ENCODE results near the gene CLEC18B.
"Not testable (repeated sequence)": the region's sequence is repeated elsewhere in the genome, so short reads cannot be mapped to it uniquely, and the experiment has no call there.

The CLEC18B gene

GRCh38 chr16:74420612-74421481, at the start of gene CLEC18B:
TSS of gene CLEC18B (minus strand) at chr16:74421478. CDS start at chr16:74421270, 208 bp downstream.
- DNase-seq (ENCODE audit: low spot score), result not testable (repeated sequence)

- DNase-seq (ENCODE audit: low spot score), result no peak
Measured at GRCh38 chr16:74469946-74470478, 48.7 kb upstream of the CLEC18B start.

- DNase-seq (ENCODE audit: low spot score), result no peak
Measured at GRCh38 chr16:74468807-74469525, 47.7 kb upstream of the CLEC18B start.

GRCh38 chr16:74466872-74467271, 45.6 kb upstream of the CLEC18B start:
- no peak for DNase-seq (ENCODE audit: low spot score)

- DNase-seq (ENCODE audit: low spot score), result no peak
Measured at GRCh38 chr16:74465851-74466685, 44.8 kb upstream of the CLEC18B start.

GRCh38 chr16:74465281-74465680, 44.0 kb upstream of the CLEC18B start:
- DNase-seq (ENCODE audit: low spot score), result no peak

- no peak for DNase-seq (ENCODE audit: low spot score)
Measured at GRCh38 chr16:74463888-74464287, 42.6 kb upstream of the CLEC18B start.

GRCh38 chr16:74462361-74462760, 41.1 kb upstream of the CLEC18B start:
- DNase-seq (ENCODE audit: low spot score), result no peak

GRCh38 chr16:74461826-74462225, 40.5 kb upstream of the CLEC18B start:
- DNase-seq (ENCODE audit: low spot score), result no peak

- no peak for DNase-seq (ENCODE audit: low spot score)
Measured at GRCh38 chr16:74460542-74460941, 39.3 kb upstream of the CLEC18B start.

GRCh38 chr16:74456290-74456625, 35.0 kb upstream of the CLEC18B start:
- DNase-seq (ENCODE audit: low spot score), result no peak

GRCh38 chr16:74455619-74456289, 34.5 kb upstream of the CLEC18B start:
- no peak for DNase-seq (ENCODE audit: low spot score)

GRCh38 chr16:74455213-74455612, 33.9 kb upstream of the CLEC18B start:
- DNase-seq (ENCODE audit: low spot score), result no peak

GRCh38 chr16:74451951-74452758, 30.9 kb upstream of the CLEC18B start:
- DNase-seq (ENCODE audit: low spot score), result no peak

GRCh38 chr16:74450967-74451760, 29.9 kb upstream of the CLEC18B start:
- DNase-seq (ENCODE audit: low spot score), result no peak

GRCh38 chr16:74450236-74450635, 29.0 kb upstream of the CLEC18B start:
- no peak for DNase-seq (ENCODE audit: low spot score)

GRCh38 chr16:74449470-74449869, 28.2 kb upstream of the CLEC18B start:
- DNase-seq (ENCODE audit: low spot score), result no peak

GRCh38 chr16:74448990-74449389, 27.7 kb upstream of the CLEC18B start:
- DNase-seq (ENCODE audit: low spot score), result no peak

- DNase-seq (ENCODE audit: low spot score), result no peak
Measured at GRCh38 chr16:74447578-74447977, 26.3 kb upstream of the CLEC18B start.

- DNase-seq (ENCODE audit: low spot score), result no peak
Measured at GRCh38 chr16:74446866-74447265, 25.6 kb upstream of the CLEC18B start.
